ENCODE measurements around the gene MTUS2.

GRCh38 chr13:29493796-29494195 is 673.7 kb downstream of the MTUS2 start:
- TF ChIP-seq ZNF274 (IDR thresholded peaks at IDR 0.05; ENCODE audit: low read depth, low read length) (no peak), SUZ12 (IDR thresholded peaks at IDR 0.05; ENCODE audit: extremely low read depth, insufficient read depth, insufficient read length) (no peak)
